ENCODE results near the gene NAA80. TPM values are rescaled to one million over a fixed set of nuclear protein-coding genes. Genes with fewer than 3 reads are reported as not detected.

NAA80 gene
- total RNA-seq, 1 experiment from 2014 or later, result 23.5 TPM

DNA sequence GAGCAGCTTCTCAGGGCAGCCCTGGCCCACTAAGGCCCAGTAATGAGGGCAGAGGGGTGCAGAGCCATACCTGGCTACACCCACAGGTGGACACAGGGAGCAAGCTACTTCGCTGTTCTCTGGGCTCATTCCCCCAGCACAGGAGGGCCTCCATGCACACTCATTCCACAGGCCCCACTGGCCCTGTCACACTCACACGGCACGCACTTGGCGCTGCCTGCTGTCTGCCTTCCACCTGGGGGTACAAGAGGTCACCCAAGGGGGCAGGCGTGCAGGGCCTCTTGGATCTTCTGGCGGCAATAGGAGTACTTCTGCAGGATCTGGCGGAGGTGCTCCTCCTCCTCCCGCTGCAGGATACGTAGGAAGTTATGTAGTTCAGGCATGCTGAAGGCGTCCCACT lies 31.1 kb upstream of the NAA80 start:
- DNase-seq (ENCODE audit: low read depth), result no peak

DNA sequence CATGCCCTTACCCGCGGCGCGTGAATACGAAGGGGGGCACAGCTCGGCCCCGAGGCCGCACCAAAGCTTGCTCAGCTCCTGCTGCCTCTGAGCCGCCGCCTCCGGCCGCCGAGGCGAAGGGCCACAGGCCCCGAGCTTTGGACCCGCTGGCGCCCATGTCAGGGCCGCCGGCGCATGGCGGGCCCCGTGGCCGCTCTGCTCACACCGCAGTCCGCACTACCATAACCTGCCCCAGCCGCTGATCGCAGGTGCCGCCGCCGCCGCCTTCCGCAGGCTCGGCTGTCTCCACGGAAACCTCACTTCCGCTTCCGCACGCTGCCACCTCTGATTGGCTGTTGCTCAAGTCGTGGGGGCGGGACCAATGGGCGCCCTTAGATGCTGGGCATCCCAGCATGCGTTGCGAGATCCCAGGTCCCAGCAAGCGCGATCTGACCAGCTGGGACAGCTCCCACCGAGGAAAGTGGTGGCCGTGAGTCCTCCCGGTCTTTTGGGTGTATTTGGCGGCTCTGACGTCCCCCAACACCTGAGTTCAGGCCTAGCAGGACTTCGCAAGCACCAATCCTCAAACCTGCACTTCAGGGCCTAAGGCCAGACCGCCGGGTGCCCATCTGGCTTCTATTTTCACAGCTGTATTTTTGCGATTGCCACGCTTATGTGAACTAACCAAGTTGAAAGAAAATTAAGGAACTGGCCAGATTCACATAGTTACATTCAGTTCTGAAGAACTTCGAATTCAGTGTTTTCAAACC lies 28.9 kb upstream of the NAA80 start, which contains the start of gene TUSC2:
Gene TUSC2, minus strand, starts transcription at position 281 of the 749 bp plus-strand sequence. Its CDS starts 124 bp downstream, at position 157.
- DNase-seq (ENCODE audit: low read depth), result peak; percentile 92

DNA sequence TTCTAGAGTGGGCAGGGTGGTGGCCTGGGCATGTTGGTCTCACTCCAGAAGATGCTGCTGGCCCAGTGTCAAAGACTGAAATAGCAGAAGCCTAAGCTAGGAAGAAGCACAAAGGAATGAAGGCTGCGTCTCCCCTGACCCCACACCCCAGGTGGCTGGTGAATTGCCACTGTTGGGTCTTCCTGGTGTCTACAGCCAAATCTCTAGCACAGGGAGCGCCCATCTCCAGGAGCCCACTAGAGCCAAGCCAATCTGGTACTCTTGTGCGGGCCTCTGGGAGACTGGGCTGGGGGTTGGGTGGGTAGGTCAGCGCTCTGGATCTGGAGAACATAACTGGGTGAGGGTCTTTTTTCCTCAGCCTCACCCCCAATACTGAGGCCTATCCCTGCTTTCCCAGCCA lies 27.9 kb upstream of the NAA80 start:
- no peak for DNase-seq (ENCODE audit: low read depth)

DNA sequence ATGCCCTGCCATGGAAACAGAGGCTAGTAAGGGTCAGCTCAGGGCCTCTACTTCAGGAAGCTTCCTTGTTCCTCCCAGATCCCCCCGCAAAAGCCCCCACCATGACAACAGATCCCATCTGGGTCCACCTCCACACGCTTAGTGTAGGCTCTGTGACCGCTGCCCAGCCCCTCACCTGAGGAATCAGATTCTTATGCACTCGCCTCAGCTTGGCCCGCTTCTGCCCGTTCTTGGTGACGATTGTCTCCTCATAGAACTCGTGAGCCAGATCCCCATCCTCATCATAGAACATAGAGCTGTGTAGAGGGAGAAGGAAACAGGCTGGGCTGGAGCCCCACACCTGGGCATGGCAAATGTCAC lies 27.0 kb upstream of the NAA80 start:
- no peak for DNase-seq (ENCODE audit: low read depth)

DNA sequence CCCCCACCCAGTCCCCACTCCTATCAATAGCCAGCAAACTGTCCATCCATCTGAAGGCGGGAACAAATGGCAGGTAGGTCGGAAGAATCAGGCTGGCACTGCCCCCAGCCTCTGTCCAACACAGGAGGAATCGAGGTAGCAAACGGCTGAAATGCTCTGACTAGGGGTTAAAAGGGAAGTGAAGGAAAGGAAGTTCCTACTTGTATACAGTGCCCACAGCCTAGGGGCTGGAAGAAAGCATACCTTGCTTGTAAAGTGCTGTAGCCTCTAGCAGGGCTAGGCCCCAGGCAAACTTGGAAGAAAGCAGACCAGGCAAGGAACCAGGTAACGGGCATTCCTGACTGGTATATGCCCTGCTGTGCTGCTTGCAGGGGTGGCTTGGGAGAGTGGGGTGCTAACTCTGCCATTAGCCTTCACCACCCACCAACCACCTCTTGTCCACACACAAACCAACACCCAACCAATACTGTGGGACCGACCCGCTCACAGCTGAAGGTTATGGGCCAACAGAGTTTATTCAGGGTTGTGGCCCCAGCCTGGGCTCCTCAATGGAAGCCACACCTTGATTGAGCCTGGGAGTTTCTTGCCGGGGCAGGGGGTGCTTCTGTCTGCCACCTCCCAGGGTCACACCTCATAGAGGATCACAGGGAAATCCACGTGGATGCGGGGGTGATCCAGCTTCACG lies 26.4 kb upstream of the NAA80 start:
- DNase-seq (ENCODE audit: low read depth), result no peak

DNA sequence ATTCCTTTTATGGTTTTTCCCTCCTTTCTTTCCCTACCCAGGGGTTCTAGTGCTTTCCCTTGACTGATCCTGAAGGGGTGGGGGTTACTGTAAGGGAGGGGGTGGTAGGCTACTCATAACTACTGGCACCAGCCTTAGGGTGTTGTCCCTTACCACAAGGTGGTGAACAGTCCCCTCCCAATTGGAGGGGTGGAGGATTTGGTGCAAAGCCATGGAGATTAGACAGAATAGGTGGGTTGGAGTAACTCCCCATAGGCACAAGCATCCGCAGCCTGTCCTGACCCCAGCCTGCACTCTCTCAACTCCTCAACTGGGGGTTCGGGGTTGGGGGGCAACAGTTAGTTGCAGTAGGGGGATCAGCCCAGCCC lies 25.9 kb upstream of the NAA80 start:
- DNase-seq (ENCODE audit: low read depth), result no peak

DNA sequence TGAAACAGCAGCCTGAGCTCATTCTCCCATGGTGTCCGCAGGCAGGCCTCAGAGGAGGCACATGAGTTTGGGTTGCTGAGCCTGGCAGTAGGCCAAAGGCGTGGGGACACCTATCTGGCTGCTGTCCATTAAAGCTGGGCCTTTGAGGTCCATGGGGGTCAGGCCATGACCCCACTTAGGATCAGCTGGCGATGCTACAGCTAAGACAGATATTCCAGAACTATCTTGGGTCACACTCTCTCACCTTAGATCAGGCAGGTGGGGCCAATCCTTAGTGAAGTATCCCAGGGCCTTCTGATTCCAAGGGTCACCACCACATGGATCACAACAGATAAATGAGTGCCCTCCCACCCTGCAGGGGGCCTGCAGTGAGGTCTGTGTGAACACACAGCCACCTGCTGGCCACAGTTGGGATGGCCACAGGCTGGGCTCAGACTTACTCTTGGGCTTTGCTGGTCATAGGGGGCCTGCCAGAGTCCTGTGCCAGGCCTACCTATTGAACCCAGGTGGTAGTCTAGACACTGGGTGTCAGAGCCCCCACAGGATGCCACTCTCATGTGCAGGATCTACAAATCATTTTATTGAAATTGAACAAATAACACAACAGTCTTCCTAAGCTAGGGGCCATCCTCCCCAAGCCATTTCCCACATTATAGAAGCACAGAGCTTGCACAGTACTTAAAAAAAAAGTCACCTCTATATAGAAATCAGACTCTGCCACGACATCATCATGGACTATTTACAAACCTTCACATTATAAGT lies 25.3 kb upstream of the NAA80 start:
- DNase-seq (ENCODE audit: low read depth), result peak; percentile 62

DNA sequence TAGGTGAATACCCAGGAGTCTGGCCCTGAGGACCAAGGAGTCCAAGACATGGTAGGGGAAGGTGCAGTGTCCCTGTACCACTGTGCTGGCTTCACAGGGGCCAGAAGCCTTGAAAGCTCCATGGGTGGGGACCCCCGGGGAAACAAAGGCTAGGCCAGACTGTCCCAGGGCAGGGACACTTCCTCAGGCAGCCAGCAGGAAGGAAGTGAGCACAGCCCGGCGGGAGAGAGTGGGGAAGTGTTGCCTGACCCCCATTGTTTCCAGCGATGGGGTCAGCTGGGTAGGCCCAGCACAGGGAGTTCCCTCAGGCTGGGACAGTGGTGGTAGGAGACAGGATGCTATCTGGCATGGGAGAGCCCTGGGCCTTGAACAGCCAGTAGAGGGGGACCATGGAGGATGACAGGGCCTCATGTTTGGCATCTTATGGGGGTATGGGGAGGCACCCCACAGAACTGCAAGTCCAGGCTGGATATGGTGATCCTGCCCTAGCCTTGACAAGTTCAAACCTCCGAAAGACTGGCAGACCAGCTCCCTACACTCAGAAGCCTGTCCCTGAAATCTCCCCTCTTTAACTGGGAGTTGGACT lies 24.5 kb upstream of the NAA80 start:
- no peak for DNase-seq (ENCODE audit: low read depth)

DNA sequence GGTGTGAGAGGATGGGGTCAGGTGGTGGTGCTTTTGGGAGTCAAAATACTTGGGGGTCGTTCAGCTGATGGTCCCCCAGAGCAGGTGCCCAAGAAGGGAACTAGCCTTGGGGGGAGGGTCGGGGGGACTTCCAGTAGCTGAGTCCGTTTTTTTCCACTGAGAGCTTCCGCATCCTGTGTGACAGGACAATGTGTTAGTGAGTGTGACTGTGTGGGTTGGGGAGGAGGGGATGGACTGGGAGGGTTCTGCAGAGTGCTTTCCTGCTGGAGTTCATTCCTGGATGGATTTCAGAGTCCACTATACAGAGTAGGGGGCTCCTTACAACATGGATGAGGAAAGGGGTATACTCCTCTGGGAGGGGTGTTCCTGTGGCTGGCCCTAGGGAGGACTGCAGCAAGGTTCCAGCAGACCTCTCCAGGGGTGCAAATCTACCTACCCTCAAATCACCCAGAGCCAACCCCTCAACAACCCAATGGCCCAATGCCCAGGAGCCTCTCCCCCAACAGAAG lies 23.9 kb upstream of the NAA80 start:
- no peak for DNase-seq (ENCODE audit: low read depth)

DNA sequence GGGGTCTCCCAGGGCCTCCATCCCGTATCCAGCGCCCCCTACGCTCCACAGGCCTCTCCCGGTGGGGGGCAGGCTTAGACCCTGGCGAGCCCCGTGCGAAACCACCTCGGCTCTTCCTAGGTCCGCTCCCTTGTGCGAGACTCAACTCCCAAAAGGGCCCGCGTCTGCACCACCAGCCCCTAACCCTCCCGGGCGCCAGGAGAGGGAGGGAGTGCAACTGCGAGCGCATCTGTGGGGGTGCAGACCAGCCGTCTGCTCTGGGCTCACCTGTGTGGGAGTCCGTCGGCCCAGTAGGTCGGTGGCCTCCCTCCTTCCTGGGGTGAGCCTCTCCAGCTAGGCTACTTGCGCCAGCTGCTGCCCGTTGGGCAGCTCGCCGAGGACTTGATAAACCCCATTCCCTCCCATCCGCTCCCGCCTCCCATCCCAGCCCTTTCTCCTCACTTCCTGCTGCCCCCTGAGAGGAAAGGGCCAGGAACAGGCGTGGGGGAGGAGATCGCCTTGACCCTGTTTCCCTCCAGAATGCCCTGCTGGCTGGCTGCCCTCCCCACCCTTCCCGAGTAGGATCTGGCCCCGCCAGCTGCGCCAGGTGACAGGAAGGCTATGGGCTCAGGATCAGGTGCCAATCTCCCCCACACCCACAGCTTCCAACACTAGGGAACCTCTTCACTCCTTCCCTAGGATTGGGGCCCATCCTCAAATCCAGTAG lies 23.3 kb upstream of the NAA80 start, which contains the start of gene HYAL2:
Gene HYAL2, minus strand, starts transcription at position 360 of the 706 bp plus-strand sequence. CDS start 2,256 bp downstream, outside the sequence.
- no peak for DNase-seq (ENCODE audit: low read depth)

DNA sequence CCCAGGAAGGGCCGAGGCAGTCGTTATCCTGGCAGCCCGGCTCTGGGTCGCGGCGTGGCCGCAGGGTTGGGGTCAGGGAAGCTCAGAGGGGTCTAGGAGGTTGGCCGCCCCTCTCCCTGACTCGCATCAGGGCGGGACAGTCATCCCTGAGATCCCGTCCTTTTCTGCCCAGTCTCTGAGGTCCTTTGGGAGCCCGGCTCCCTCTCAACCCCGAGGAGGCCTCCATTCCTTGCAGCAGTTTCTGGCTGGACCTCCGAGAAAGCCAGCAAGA lies 22.8 kb upstream of the NAA80 start:
- DNase-seq (ENCODE audit: low read depth), result no peak

DNA sequence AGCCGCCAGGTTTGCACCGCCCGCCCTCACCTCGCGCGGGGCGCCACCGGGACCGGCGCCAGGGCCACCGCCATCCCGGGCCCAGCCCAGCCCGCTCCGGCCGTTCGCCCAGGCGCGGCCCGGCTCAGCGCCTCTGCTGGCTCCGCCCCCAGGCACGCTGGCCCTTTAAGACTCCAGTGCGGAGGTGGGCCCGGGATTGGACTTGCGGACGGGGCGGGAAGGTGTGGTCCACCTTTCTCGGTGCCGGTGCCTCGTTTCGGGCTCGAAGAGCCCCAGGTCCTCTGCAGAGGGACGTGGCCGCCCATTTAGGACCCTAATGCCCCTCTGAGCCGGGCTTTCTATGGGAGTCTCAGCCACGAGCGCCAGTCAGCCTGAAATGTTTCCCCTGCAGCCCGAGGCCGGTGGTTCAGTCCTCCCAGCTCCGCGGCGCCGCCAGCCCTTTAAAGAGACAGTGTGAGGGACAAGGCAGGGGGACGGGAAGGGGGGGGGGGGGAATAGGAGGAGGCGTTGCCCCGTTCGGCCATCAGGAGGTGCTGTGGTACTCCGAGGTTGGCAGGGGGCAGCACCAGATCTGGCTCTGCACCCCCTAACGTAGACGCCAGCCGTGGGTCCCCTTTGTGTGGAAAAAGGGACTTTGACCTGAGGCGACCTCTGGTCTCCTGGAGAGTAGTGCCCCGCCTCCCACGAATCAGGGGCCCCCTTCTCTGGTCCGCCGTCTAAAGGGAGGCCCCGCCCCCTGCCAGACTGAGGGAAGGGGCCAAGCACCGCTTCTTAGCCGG lies 22.3 kb upstream of the NAA80 start:
- peak; percentile 79 for DNase-seq (ENCODE audit: low read depth)

DNA sequence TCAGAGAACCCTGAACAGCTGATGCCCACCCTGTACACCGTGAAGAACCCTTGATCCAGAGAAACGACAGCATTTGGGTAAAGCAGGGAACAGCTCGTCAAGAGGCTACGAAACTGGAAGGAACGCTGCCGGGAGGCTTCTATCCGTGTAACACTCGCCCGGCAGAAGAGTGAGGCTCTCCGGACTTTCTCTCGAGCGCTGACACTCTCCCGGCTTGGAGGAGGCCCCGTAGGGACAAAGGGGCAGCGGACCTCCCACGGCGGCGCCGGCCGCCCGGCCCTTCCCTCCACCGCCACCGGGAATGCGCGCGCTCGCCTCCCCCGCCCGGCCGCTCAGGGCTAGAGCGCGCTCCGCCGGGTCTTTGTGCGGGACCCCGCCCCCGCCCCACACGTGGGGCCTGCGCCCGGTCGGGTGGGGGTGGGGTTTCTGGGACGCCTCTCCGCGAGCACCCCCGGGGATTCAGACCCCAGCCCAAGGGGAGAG lies 21.7 kb upstream of the NAA80 start:
- DNase-seq (ENCODE audit: low read depth), result peak; percentile 51

DNA sequence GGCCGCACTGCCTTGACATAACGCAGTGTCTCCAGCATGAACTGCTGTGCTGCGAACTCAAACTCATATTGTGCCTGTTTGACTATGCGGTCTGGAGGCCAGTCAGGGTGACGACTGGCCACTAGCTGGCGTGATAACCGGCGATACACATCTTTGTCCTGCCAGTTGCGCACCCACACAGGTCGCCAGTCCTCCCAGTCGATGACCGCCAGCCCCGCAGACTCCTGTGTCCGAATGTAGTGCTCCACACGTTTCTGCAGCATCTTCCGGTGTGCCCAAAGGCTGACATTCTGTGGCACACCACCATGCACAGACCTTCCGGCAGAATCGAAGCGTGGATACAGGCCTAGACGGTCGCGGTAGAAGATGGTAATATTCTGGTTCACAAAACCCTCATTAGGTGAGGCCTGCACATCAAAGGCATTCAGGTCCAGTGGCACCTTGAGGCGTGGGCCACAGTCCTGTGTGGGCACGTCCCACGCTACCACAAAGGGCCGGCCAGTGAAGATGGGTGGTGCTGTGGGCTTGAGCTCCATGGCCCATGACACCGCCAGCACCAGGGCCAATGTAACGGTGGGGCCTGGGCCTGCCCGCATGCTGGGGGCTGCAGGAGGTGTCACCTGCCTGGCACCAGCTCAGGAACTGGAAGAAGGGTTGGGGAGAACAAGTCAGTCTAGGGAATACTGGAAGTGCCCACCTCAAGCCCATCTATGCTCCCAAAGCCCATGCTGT lies 20.9 kb upstream of the NAA80 start:
- no peak for DNase-seq (ENCODE audit: low read depth)

DNA sequence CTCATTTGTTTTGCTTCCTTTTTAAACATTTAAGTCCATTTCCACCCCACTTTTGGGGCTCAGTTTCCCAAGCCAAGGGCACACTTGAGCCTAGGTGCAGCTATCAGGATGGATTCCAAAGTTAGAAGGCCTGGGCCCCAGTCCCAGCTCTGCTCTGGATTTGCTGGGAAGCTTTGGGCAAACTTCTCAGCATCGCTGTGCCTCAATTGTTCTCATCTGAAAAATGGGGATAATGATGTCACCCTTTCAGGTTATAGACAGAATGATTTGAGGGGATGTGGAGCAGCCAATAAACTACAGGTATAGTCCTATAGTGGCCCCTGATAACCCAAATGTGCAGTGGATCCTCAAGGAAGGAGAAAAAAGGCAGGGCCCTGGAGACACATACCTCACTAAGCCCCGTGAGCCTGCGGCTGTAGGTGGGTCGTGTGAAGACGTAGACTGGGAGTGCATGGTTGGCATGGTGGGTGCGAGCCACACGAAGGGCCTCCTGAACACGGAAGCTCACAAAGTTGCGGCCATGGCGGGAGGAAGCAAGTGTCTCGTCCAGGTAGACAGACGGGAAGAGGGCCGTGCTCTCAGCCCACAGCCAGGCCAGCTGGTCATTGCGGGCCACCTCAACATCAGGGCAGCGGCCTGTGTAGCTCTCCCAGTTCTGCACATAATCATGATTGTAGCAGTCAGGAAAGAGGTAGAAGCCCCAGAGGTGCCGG lies 20.1 kb upstream of the NAA80 start:
- DNase-seq (ENCODE audit: low read depth), result no peak

DNA sequence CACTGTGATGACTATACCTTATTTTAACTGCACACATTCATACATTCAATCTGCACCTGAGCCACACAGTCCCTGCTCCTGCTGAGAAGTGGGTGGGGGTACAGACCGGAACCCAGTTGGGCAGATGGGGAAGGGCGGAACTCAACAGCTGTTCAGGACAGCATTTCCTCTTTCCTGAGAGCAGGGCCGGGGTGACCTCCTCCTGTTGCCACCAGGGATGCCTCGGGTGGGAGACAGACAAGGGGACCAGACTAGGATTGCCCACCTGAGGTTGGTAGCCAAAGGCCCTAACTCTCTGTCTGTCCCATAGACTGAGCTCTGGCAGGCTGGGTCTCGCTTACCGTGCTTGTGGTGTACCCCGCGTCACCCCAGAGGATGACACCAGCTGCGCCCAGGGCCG lies 19.4 kb upstream of the NAA80 start:
- DNase-seq (ENCODE audit: low read depth), result no peak

DNA sequence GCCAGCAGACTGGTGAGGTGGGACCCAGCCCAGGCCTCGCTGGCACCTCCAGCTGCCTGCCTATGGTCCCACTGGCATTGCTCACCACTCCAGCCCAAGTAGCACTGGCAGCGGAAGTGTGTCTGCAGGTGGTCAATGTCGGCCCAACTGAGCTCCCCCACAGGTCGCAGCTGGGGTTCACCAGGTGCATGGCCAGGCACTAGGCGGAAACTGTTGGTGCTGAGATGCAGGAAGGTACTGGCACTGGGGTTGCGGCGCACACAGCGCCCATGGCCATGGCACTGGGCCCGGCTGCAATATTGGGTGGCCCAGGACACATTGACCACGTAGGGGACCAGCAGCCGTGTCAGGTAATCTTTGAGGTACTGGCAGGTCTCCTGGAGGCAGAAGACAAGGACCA lies 19.0 kb upstream of the NAA80 start:
- no peak for DNase-seq (ENCODE audit: low read depth)

DNA sequence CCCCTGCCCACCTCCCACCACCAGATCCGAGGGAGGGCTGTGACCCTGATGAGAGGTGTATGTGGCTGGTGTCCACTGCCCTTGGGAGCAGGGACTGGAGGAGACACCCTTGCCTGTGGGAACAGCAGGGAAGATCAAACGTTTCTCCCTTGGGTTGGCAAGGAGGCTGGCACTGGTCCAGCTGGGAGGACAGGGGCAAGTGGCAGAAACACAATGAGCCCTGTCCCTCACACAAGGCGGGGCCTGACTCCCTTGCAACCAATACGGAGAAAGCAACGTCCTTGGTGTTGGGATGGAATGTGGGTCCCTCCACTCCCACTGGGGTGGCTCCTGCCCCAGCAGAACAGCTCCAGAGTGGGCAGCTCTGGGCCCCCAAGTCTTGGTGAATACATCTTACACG lies 18.1 kb upstream of the NAA80 start:
- DNase-seq (ENCODE audit: low read depth), result no peak

DNA sequence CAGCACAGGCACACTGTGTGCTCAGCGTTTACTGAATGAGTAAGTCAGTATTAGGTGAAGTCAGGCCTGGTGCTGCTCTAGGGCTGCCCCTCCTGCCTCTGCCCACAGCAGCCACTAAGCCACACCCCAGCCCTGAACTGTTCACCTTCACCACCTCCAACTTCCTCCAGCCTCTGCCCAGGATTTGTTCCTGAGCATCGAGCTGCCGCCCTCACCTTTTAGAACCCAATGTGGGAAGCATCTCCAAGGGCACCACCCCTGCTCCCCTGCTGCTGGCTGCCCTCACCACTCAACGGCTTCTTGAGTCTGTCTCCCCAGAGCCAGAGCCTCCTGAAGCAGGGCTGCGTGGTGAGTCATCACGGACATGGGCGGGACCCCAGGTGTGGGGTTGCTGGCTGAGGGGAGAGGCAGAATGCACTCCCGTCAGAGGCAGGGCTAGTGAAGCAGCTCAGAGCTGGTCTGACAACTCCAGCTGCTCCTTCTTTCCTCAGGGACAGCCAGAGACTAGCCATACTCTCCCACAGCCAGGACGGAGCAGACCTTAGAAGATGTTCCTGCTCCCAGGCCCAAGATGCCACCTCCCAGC lies 17.5 kb upstream of the NAA80 start:
- peak; percentile 91 for DNase-seq (ENCODE audit: low read depth)
